Liver (tissue), 3 donors: ENCODE results near the gene CARD11.

Experiments used
- EGR1 ChIP-seq, 2 donors: IDR thresholded peaks; 2 replicates each; pipeline ENCODE4 v1.6.1; 2016 to 2018; ENCODE audit warnings: antibody characterized with exemption in 2 of 2, low read depth in 2 of 2
- FOXA1 ChIP-seq: IDR thresholded peaks from 2 replicates; pipeline ENCODE4 v1.6.1; 2016; ENCODE audit warnings: antibody characterized with exemption
- GABPA ChIP-seq, 2 donors: IDR thresholded peaks in 1 of 2; conservative IDR thresholded peaks in 1 of 2; 2 replicates each; pipeline ENCODE4 v1.6.1; 2016; ENCODE audit warnings: antibody characterized with exemption in 2 of 2, mild to moderate bottlenecking in 1 of 2, moderate library complexity in 1 of 2
- RAD21 ChIP-seq, 2 donors: IDR thresholded peaks; 2 replicates each; pipeline ENCODE4 v1.6.1; 2016; ENCODE audit warnings: antibody characterized with exemption in 2 of 2, mild to moderate bottlenecking in 2 of 2
- RXRA ChIP-seq, 2 donors: IDR thresholded peaks; 2 replicates each; pipeline ENCODE4 v1.6.1; 2017 to 2018; ENCODE audit warnings: antibody characterized with exemption in 2 of 2, mild to moderate bottlenecking in 1 of 2
- TAF1 ChIP-seq: conservative IDR thresholded peaks from 2 replicates; pipeline ENCODE4 v1.6.1; 2016; ENCODE audit warnings: antibody characterized with exemption, mild to moderate bottlenecking
- YY1 ChIP-seq: IDR thresholded peaks from 2 replicates; pipeline ENCODE4 v1.6.1; 2016; ENCODE audit warnings: antibody characterized with exemption, mild to moderate bottlenecking
- TF ChIP-seq, protein P1 (sequence below): fragments of 150-350 bp; IDR thresholded peaks from 2 replicates; pipeline ENCODE4 v1.5.1; 2017; ENCODE audit warnings: improper control_type of control experiment, low read depth, low read length; ENCODE audit not compliant: missing input control
- TF ChIP-seq, protein P2 (sequence below): IDR thresholded peaks from 2 replicates; pipeline ENCODE4 v1.6.1; 2016; ENCODE audit warnings: antibody characterized with exemption
- TF ChIP-seq, protein P3 (sequence below): IDR thresholded peaks from 2 replicates; pipeline ENCODE4 v1.6.1; 2016; ENCODE audit warnings: antibody characterized with exemption, mild to moderate bottlenecking
- TF ChIP-seq, protein P4 (sequence below): IDR thresholded peaks from 2 replicates; pipeline ENCODE4 v1.6.1; 2016; ENCODE audit warnings: antibody characterized with exemption
- donor health status: healthy.
- donor health status: healthy.

DNA sequence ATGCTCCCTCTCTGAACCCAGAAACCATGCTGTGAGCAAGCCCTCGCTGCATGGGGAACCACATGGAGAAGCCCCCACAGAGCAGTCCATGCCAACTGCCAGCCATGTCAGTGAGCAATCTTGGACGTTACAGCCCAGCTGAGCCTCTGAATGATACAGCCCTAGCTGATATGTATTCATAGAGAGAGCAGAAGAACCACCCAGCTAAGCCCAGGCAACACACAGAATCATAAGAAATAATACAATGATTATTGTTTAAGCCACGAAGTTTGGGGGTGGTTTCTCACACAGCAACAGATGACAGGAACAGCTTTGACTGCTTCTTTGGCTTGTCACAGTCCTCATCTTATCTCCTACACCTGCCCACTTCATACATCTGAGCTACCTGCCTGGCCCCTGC is 32.5 kb upstream of the CARD11 start:
- TF ChIP-seq, protein P1, sequence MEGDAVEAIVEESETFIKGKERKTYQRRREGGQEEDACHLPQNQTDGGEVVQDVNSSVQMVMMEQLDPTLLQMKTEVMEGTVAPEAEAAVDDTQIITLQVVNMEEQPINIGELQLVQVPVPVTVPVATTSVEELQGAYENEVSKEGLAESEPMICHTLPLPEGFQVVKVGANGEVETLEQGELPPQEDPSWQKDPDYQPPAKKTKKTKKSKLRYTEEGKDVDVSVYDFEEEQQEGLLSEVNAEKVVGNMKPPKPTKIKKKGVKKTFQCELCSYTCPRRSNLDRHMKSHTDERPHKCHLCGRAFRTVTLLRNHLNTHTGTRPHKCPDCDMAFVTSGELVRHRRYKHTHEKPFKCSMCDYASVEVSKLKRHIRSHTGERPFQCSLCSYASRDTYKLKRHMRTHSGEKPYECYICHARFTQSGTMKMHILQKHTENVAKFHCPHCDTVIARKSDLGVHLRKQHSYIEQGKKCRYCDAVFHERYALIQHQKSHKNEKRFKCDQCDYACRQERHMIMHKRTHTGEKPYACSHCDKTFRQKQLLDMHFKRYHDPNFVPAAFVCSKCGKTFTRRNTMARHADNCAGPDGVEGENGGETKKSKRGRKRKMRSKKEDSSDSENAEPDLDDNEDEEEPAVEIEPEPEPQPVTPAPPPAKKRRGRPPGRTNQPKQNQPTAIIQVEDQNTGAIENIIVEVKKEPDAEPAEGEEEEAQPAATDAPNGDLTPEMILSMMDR: no peak
- TF ChIP-seq, protein P2, sequence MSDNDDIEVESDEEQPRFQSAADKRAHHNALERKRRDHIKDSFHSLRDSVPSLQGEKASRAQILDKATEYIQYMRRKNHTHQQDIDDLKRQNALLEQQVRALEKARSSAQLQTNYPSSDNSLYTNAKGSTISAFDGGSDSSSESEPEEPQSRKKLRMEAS: no peak
- TF ChIP-seq TAF1 (no peak), YY1 (no peak), RAD21 (IDR thresholded peaks at IDR 0.05) (no peak), EGR1 (IDR thresholded peaks at IDR 0.05; ENCODE audit: low read depth in 2 of 2) (no peak), FOXA1 (no peak), GABPA (IDR thresholded peaks at IDR 0.05 in 1 of 2, conservative IDR thresholded peaks at IDR 0.05 in 1 of 2) (no peak), RXRA (IDR thresholded peaks at IDR 0.05) (no peak)
- TF ChIP-seq, protein P3, sequence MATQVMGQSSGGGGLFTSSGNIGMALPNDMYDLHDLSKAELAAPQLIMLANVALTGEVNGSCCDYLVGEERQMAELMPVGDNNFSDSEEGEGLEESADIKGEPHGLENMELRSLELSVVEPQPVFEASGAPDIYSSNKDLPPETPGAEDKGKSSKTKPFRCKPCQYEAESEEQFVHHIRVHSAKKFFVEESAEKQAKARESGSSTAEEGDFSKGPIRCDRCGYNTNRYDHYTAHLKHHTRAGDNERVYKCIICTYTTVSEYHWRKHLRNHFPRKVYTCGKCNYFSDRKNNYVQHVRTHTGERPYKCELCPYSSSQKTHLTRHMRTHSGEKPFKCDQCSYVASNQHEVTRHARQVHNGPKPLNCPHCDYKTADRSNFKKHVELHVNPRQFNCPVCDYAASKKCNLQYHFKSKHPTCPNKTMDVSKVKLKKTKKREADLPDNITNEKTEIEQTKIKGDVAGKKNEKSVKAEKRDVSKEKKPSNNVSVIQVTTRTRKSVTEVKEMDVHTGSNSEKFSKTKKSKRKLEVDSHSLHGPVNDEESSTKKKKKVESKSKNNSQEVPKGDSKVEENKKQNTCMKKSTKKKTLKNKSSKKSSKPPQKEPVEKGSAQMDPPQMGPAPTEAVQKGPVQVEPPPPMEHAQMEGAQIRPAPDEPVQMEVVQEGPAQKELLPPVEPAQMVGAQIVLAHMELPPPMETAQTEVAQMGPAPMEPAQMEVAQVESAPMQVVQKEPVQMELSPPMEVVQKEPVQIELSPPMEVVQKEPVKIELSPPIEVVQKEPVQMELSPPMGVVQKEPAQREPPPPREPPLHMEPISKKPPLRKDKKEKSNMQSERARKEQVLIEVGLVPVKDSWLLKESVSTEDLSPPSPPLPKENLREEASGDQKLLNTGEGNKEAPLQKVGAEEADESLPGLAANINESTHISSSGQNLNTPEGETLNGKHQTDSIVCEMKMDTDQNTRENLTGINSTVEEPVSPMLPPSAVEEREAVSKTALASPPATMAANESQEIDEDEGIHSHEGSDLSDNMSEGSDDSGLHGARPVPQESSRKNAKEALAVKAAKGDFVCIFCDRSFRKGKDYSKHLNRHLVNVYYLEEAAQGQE: no peak
- TF ChIP-seq, protein P4, sequence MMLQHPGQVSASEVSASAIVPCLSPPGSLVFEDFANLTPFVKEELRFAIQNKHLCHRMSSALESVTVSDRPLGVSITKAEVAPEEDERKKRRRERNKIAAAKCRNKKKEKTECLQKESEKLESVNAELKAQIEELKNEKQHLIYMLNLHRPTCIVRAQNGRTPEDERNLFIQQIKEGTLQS: no peak
